Measurements from ENCODE around the gene MB.

DNA sequence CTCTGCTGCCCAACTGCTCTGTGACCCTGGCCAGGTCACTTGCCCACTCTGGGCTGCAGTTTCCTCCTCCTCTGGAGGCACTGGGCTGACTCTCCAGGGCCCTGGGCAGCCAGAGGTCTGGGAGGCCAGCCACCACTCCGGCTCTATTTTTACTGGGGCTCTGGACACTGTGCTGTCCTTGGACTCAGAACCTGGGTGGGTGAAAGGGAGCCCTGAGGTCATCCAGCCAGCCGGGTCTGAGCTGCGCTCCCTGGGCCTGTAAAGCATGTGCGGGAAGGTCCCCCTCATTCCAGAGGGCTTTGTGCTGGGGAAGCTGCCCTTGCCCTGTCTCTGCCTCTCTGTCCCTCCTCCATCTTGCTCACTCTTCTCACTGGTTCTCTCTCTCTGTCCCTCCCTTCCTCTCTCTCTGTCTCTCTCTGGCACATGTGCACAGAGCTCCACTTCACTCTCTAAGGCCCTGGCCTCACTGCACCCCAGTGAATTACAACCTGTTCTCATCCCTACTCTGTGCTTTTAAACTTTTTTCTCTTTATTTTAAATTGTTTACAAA lies 24.6 kb downstream of the MB start:
- TF ChIP-seq GATA3 (IDR thresholded peaks at IDR 0.05; ENCODE audit: low read depth, low read length) (no peak), GATA2 (IDR thresholded peaks at IDR 0.05; ENCODE audit: low read depth, low read length) (no peak)

Data from SH-SY5Y (cell line).